Activated CD4-positive, alpha-beta T cell treated with anti-CD3 and anti-CD28 coated beads, Interleukin-10, Interleukin-2, amounts not matched to agents 100 ng/mL and 50 ng/mL, durations not matched to agents 16 hours and 8 hours (primary cell): ENCODE results near the gene DCLK1.
A peak's percentile ranks its signal among the peaks of the same experiment; 100 is the strongest.
"Not testable (repeated sequence)": the region's sequence is repeated elsewhere in the genome, so short reads cannot be mapped to it uniquely, and the experiment has no call there.

ENCODE experiments used
- DNase-seq: peaks from one replicate; pipeline ENCODE4 v3.0.0-alpha.2; 2020

The DCLK1 gene

DNA sequence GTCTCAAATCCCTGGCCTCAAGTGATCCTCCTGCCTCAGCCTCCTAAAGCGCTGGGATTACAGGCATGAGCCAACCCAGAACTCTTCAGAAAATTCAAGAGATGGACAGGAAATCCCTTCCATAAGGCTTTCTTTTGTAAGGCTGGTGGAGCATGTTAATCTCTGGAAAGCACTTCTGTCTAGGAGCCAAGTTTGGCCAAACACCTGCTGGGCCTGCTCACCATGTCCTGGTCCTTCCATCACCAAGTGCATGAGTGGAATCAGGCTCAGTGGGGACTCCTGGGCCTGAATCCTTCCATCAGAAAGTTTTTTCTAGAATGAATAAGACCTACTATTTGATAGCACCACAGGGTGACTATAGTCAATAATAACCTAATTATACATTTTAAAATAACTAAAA is 148.0 kb downstream of the DCLK1 start:
- DNase-seq = no peak

GRCh38 chr13:35979361-35979951 is 151.7 kb downstream of the DCLK1 start:
- DNase-seq = no peak

- peak; percentile 48 for DNase-seq
Measured at GRCh38 chr13:35978607-35979316, 152.4 kb downstream of the DCLK1 start.

DNA sequence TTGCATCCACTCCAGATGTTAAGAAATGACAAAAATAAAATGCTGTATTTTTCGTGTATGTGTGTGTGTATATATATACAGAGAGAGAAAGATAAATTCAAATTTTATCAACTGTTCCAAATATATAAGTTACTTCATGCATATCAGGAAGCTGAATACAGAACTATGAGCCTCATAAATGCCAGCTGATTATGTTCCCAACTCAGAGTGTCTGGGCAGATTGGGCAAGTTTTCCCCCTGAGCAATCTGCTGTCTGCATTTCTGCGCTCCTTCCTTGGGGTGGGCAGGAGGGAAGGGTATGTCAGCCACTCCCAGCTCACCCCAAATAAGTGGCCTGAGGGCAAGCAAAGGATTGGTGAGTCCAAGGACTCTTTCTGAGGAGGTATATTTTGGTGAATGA is 154.1 kb downstream of the DCLK1 start:
- no peak for DNase-seq

- no peak for DNase-seq
Measured at GRCh38 chr13:35976126-35976525, 155.1 kb downstream of the DCLK1 start.

GRCh38 chr13:35966951-35967350 is 164.2 kb downstream of the DCLK1 start:
- not testable (repeated sequence) for DNase-seq

DNA sequence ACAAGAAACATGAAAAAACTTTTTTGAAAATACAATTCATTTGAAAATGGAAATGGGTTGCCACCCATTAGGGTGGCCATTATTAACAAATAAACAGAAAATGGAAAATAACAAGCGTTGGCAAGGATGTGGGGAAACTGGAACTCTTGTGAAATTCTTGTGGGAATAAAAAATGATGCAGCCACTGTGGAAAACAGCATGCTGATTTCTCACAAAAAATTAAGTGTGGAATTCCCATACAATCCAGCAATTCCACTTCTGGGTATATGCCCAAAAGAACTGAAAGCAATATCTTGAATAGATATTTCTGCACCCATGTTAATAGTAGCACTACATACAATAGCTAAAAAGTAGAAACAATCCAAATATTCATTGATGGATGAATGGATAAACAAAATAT is 165.2 kb downstream of the DCLK1 start:
- no peak for DNase-seq

GRCh38 chr13:35965226-35965927 is 165.8 kb downstream of the DCLK1 start:
- DNase-seq = no peak

- no peak for DNase-seq
Measured at GRCh38 chr13:35964863-35965180, 166.4 kb downstream of the DCLK1 start.

DNA sequence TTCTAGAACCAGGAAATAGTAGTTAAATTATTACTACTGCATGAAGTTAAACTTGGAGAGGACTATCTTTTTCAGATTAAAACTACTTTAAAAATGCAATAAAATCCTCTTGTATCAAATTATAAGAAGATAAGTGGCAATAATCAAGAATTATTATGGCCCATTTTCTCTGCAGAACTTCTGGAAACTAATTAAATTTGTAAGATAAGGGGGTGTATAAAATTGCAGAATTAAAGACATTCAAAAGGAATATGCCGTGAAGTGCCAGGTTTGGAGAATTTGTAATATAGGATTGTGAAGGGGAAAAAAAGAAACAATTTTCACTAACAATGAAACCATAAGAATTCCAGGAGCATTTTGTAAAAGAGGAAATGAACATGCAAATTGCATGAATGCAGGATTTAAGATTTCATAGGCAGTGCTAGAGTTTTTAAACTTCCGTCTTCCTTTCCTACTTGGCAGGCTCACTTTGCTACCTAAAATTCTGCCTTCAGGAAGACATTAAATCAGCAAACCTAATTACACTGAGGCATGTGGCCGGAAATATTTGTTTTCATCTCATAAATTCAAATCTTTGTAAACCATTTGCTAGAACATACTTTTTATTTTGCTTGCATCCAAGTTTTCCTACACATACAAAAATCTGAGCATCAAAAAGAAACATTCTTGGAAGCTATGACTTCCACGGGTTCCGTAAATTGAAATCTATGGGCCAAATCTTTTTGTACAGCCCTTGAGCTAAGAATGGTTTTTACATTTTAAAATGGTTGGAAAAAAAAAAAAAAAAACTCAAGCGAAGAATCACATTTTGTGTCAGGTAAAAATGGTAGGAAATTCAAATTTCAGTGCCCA is 166.9 kb downstream of the DCLK1 start:
- no peak for DNase-seq

- DNase-seq = no peak
Measured at GRCh38 chr13:35961461-35962220, 169.5 kb downstream of the DCLK1 start.

- no peak for DNase-seq
Measured at GRCh38 chr13:35961002-35961401, 170.2 kb downstream of the DCLK1 start.

- no peak for DNase-seq
Measured at GRCh38 chr13:35957996-35958395, 173.2 kb downstream of the DCLK1 start.

DNA sequence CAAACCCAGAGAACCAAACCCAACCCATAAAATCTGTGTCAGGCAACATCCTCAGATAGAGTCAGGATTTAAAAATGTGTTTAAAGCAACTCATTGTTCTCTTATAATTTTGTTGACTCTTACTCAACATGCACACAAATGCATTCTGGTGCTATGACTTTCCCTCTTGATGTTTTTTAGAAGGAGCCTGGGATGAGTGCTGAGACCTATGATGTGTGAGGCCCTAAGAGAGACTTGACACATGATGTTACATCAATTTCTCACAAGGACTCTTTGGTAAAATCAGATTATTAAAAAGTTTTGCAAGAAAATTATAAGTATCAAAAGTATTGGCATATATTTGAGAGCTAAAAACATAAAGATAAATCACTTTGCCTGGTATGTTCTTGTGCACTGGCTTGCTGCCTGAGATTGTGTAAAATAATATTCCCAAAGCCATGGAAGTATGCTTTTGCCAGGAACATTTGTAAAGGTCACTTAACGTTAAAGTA is 173.9 kb downstream of the DCLK1 start:
- no peak for DNase-seq

GRCh38 chr13:35956074-35956473 is 175.1 kb downstream of the DCLK1 start:
- DNase-seq = no peak

DNA sequence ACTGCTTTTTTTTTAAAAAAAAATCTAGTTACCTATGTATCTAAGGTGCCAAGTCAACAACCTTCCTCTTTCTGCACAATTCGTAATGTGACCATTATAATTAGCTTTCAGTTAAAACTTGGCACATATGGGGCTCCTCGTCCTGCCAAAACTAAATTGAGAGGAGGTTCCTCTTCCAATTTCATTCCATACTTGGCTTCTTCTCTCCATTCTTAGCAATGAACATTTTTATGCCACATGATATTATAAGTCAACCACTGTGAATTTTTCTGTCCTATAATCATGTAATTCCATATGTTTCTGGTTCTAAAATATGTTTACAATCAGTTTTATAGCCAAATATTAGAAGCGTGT is 177.0 kb downstream of the DCLK1 start:
- no peak for DNase-seq

DNA sequence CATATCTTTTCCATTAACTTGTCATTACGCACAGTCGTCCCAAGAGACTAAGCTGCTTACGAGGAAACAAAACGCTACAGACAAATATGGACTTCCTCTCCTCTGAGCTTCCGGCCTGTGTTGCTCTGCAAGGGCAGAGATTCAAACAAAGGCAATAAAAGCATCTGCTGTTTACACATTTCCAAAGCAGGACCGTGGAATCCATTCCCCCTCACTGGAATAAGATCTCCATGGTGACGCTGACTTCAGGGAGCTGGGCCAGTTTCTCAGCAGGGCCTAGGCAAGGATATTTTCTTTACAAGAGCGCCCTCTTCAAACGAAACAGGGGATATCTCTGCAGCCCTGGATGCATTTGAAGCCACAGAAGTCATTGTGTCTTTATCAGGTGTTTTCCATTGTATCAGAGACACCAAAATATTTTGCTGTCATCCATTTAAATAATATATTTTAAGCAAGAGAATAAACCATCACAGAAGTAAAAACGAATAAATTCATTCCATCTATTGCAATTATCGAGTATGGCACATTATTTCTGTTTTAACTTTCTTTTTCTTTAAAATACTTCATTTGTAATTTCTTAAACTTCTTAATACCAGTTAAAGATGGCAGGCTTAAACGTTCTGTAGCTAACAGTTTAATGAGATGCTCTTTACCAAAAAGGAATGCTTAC is 177.5 kb downstream of the DCLK1 start:
- DNase-seq = no peak

GRCh38 chr13:35947315-35947714 is 183.9 kb downstream of the DCLK1 start:
- no peak for DNase-seq

DNA sequence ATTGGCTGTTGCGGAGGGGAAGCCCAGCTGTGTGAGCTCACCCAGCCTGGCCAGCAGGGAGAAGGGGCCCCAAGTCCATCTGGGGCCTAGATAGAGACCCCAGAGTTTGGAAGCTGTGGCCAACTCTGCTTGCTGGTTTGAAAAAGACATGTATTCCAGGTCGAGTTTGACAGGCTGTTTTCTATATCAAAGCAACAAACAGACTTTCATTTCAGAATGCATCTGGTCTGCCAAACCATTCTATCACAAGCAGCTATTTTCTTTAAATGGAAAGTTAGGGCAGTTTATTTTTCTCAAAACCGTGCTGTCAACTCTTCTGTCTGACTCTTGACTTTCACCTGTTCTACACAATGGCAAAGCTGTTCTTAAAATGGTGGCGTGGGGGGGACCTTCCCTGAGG is 185.8 kb downstream of the DCLK1 start:
- no peak for DNase-seq

- DNase-seq = no peak
Measured at GRCh38 chr13:35941374-35941773, 189.8 kb downstream of the DCLK1 start.

GRCh38 chr13:35940734-35941133 is 190.4 kb downstream of the DCLK1 start:
- no peak for DNase-seq
